GM23338 (cell line): Measurements from ENCODE around the gene BRI3. TPM values are rescaled to one million over a fixed set of nuclear protein-coding genes. Genes with fewer than 3 reads are reported as not detected.

Experiments used
- ATAC-seq: fragments of 200-7000 bp; cut with Tn5 transposase; 3 replicates; pipeline ENCODE4 v1.9.1; 2020
- DNase-seq: peaks from one replicate; pipeline ENCODE4 v3.0.0-alpha.2; 2015; ENCODE audit warnings: low spot score
- H2AFZ ChIP-seq: fragments of 200-600 bp; sonication (generic); 2 replicates; pipeline ENCODE4 v1.8.0; 2016; ENCODE audit warnings: antibody characterized with exemption, mild to moderate bottlenecking, moderate library complexity
- H3F3A ChIP-seq: fragments of 200-600 bp; sonication (generic); replicated peaks from 2 replicates; pipeline ENCODE4 v1.8.0; 2017; ENCODE audit warnings: antibody characterized with exemption, mixed run types, low read depth
- H3K27ac ChIP-seq: fragments of 200-600 bp; sonication (generic); 2 replicates; pipeline ENCODE4 v1.6.1; 2016; ENCODE audit warnings: low read depth
- H3K27me3 ChIP-seq: fragments of 200-600 bp; sonication (generic); 2 replicates; pipeline ENCODE4 v1.8.0; 2016; ENCODE audit warnings: mild to moderate bottlenecking, mixed run types, moderate library complexity; ENCODE audit not compliant: insufficient read depth
- H3K36me3 ChIP-seq: fragments of 200-600 bp; sonication (generic); 2 replicates; pipeline ENCODE4 v1.8.0; 2016; ENCODE audit warnings: mild to moderate bottlenecking; ENCODE audit not compliant: insufficient read depth
- H3K4me1 ChIP-seq: fragments of 200-600 bp; sonication (generic); 2 replicates; pipeline ENCODE4 v1.8.0; 2016; ENCODE audit warnings: mild to moderate bottlenecking, moderate library complexity; ENCODE audit not compliant: insufficient read depth
- H3K4me2 ChIP-seq: fragments of 200-600 bp; sonication (generic); 2 replicates; pipeline ENCODE4 v1.7.1; 2017; ENCODE audit warnings: mixed run types
- H3K4me3 ChIP-seq: fragments of 200-600 bp; sonication (generic); 2 replicates; pipeline ENCODE4 v1.6.1; 2016; ENCODE audit warnings: mixed run types
- H3K79me2 ChIP-seq: fragments of 200-600 bp; sonication (generic); replicated peaks from 2 replicates; pipeline ENCODE4 v1.8.0; 2017; ENCODE audit warnings: mild to moderate bottlenecking; ENCODE audit not compliant: insufficient read depth
- H3K9me2 ChIP-seq: fragments of 200-600 bp; sonication (generic); 2 replicates; pipeline ENCODE4 v1.8.0; 2017; ENCODE audit not compliant: insufficient read depth
- H4K20me1 ChIP-seq: fragments of 200-600 bp; sonication (generic); replicated peaks from 2 replicates; pipeline ENCODE4 v1.8.0; 2017; ENCODE audit warnings: mild to moderate bottlenecking; ENCODE audit not compliant: insufficient read depth
- H3K27ac Mint-ChIP-seq: 2 replicates; pipeline ENCODE4 v1.8.0; 2020; ENCODE audit warnings: inconsistent platforms, mild to moderate bottlenecking, moderate library complexity, mixed read lengths
- H3K27me3 Mint-ChIP-seq: 3 replicates; pipeline ENCODE4 v1.8.0; 2022; ENCODE audit warnings: low read depth, mild to moderate bottlenecking, moderate library complexity, mixed read lengths, inconsistent platforms; ENCODE audit not compliant: insufficient read depth, poor library complexity
- H3K36me3 Mint-ChIP-seq: 3 replicates; pipeline ENCODE4 v1.8.0; 2021; ENCODE audit warnings: low read depth, mild to moderate bottlenecking, inconsistent platforms, moderate library complexity, mixed read lengths
- H3K4me1 Mint-ChIP-seq: 3 replicates; pipeline ENCODE4 v1.8.0; 2020; ENCODE audit warnings: mild to moderate bottlenecking, inconsistent platforms, mixed read lengths
- H3K4me3 Mint-ChIP-seq: 3 replicates; pipeline ENCODE4 v1.8.0; 2021; ENCODE audit warnings: moderate library complexity, mild to moderate bottlenecking, inconsistent platforms, mixed read lengths
- H3K9me3 Mint-ChIP-seq: 3 replicates; pipeline ENCODE4 v1.8.0; 2020; ENCODE audit warnings: moderate library complexity, mild to moderate bottlenecking, inconsistent platforms, mixed read lengths
- CREB1 ChIP-seq: fragments of 250-450 bp; sonication (Bioruptor Pico); IDR thresholded peaks from 2 replicates; pipeline ENCODE4 v1.5.0; 2020; ENCODE audit warnings: low read depth, mild to moderate bottlenecking, moderate library complexity
- CTCF ChIP-seq, 2 experiments: fragments of 200-600 bp in 1 of 2; sonication (generic) in 1 of 2; conservative IDR thresholded peaks; 2 replicates each; pipeline versions ENCODE4 v1.5.1 to v1.6.1; 2016 to 2017; ENCODE audit warnings: antibody characterized with exemption in 2 of 2, low read depth in 2 of 2, mild to moderate bottlenecking in 2 of 2, moderate library complexity in 1 of 2
- ETS1 ChIP-seq: IDR thresholded peaks from 2 replicates; pipeline ENCODE4 v1.6.1; 2016; ENCODE audit warnings: antibody characterized with exemption
- EZH2 ChIP-seq: fragments of 200-600 bp; sonication (generic); IDR thresholded peaks from one replicate; pipeline ENCODE4 v1.8.0; 2017; ENCODE audit warnings: antibody characterized with exemption, mild to moderate bottlenecking, low read depth; ENCODE audit not compliant: unreplicated experiment
- EZH2phosphoT487 ChIP-seq: fragments of 200-600 bp; sonication (generic); IDR thresholded peaks from one replicate; pipeline ENCODE4 v1.8.1; 2018; ENCODE audit warnings: antibody characterized with exemption; ENCODE audit not compliant: unreplicated experiment
- JUNB ChIP-seq: IDR thresholded peaks from one replicate; pipeline ENCODE4 v1.6.1; 2016; ENCODE audit warnings: antibody characterized with exemption; ENCODE audit not compliant: unreplicated experiment
- NANOG ChIP-seq: IDR thresholded peaks from 2 replicates; pipeline ENCODE4 v1.6.1; 2016; ENCODE audit warnings: antibody characterized with exemption, borderline replicate concordance
- POLR2AphosphoS5 ChIP-seq: IDR thresholded peaks from 2 replicates; pipeline ENCODE4 v1.6.1; 2016; ENCODE audit warnings: antibody characterized with exemption, low read depth
- REST ChIP-seq: IDR thresholded peaks from one replicate; pipeline ENCODE4 v1.6.1; 2018; ENCODE audit warnings: antibody characterized with exemption; ENCODE audit not compliant: unreplicated experiment
- STAT1 ChIP-seq: IDR thresholded peaks from one replicate; pipeline ENCODE4 v1.6.1; 2016; ENCODE audit warnings: antibody characterized with exemption; ENCODE audit not compliant: unreplicated experiment
- ZNF114 ChIP-seq: fragments of 250-450 bp; sonication (Bioruptor Pico); IDR thresholded peaks from 2 replicates; pipeline ENCODE4 v1.5.0; 2020; ENCODE audit warnings: mild to moderate bottlenecking, moderate library complexity
- ZNF331 ChIP-seq: fragments of 250-450 bp; sonication (Bioruptor Pico); IDR thresholded peaks from 2 replicates; pipeline ENCODE4 v1.5.0; 2020; ENCODE audit warnings: low read depth, mild to moderate bottlenecking, moderate library complexity
- ZNF462 ChIP-seq: fragments of 250-450 bp; sonication (Bioruptor Pico); IDR thresholded peaks from 2 replicates; pipeline ENCODE4 v1.5.0; 2020; ENCODE audit warnings: mild to moderate bottlenecking, moderate library complexity
- polyA plus RNA-seq: library from polyadenylated mRNA; unstranded; fragments of >200 nt; fragmentation: Nextera tagmentation; extraction: Ambion mirVana; gene quantifications from 2 replicates; pipeline ENCODE4 v1.2.1, GENCODE V29; 2016
- total RNA-seq: library from RNA; depleted of rRNA; stranded (reverse); fragments of >200 nt; shearing (Covaris generic); gene quantifications from 2 replicates; pipeline ENCODE4 v1.2.3, GENCODE V29; 2014

The BRI3 gene
- total and polyA plus RNA-seq, 2 experiments from 2014 or later = 21.7 to 66.1 TPM

GRCh38 chr7:98238976-98239375 is 42.5 kb upstream of the BRI3 start:
- no peak overlapping the region for H3K27ac ChIP-seq
- H3K36me3 Mint-ChIP-seq = no peaks in the 10 kb centered on the region; the same call in 2 of the 3 replicates
- peaks cover 7% of the 10 kb centered on the region for H3K27me3 Mint-ChIP-seq
- no peaks in the 10 kb centered on the region for H3K9me2 ChIP-seq
- no peak for TF ChIP-seq NANOG
- no peak for TF ChIP-seq CREB1
- TF ChIP-seq REST = no peak
- TF ChIP-seq CTCF (conservative IDR thresholded peaks at IDR 0.05; ENCODE audit: low read depth in 2 of 2) = no peak
- TF ChIP-seq EZH2phosphoT487 = no peak
- TF ChIP-seq POLR2AphosphoS5 = no peak
- no peak for TF ChIP-seq ZNF462 (CRISPR knock-in tag)
- TF ChIP-seq ETS1 = no peak
- TF ChIP-seq EZH2 = no peak
- no peak for TF ChIP-seq ZNF331 (CRISPR knock-in tag)
- TF ChIP-seq JUNB = no peak
- no peak for TF ChIP-seq ZNF114
- TF ChIP-seq STAT1 = no peak
- no peaks in the 10 kb centered on the region for H3K4me1 ChIP-seq
- H2AFZ ChIP-seq = no peak overlapping the region
- H3K9me3 Mint-ChIP-seq = no peaks in the 10 kb centered on the region
- H3K4me1 Mint-ChIP-seq = no peaks in the 10 kb centered on the region
- DNase-seq (no peak), ATAC-seq (no peak)
- no peak overlapping the region for H3K27ac Mint-ChIP-seq
- H3K36me3 ChIP-seq = no peaks in the 10 kb centered on the region
- no peaks in the 10 kb centered on the region for H3K27me3 ChIP-seq
- H4K20me1 ChIP-seq = no peaks in the 10 kb centered on the region
- H3K4me3 Mint-ChIP-seq = no peak overlapping the region
- no peaks in the 10 kb centered on the region for H3F3A ChIP-seq
- H3K79me2 ChIP-seq = no peaks in the 10 kb centered on the region
- no peak overlapping the region for H3K4me2 ChIP-seq
- H3K4me3 ChIP-seq = no peak overlapping the region
